ENCODE data around the gene ARFGAP3.

The ARFGAP3 gene

DNA sequence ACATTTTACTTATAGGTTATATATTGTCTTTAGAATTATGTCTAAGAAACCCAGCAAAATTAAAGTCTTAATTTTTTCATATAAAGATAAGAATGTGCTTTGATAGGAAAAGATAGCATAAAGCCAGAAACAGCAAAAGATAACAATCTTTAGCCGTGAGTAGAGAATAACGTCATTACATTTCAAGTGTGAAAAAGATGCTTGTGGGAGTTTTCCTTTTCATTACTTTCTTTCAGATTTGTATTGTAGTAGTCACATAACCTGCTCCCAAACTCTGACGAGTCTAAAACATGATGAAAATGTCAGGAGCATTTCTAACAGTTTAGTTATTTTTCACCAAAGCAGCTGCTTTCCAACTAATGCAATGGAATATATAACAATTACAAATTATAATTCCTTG, 31.3 kb downstream of the ARFGAP3 start:
- Histone ChIP-seq H3K4me1 (ENCODE audit: control insufficient read depth, insufficient read depth, low read length) (no peaks in the 10 kb centered on the region), H3K36me3 (ENCODE audit: control insufficient read depth in 2 of 2, insufficient read depth in 1 of 2, low read length in 2 of 2) (peaks cover 48 to 77% of the 10 kb centered on the region in 2 experiments), H3K9me3 (ENCODE audit: control insufficient read depth, insufficient read depth, low read depth, low read length) (no peaks in the 10 kb centered on the region), H3K27ac (ENCODE audit: extremely low read depth, low read depth, low read length) (no peak overlapping the region), H3K4me3 (ENCODE audit: low read depth, low read length) (no peak overlapping the region)
- POLR2A ChIA-PET, result no interaction called here
- TF ChIP-seq, protein P1, sequence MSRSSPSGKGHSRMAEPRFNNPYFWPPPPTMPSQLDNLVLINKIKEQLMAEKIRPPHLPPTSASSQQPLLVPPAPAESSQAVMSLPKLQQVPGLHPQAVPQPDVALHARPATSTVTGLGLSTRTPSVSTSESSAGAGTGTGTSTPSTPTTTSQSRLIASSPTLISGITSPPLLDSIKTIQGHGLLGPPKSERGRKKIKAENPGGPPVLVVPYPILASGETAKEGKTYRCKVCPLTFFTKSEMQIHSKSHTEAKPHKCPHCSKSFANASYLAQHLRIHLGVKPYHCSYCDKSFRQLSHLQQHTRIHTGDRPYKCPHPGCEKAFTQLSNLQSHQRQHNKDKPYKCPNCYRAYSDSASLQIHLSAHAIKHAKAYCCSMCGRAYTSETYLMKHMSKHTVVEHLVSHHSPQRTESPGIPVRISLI (tag by site-specific recombination; IDR thresholded peaks at IDR 0.05), result no peak
- TF ChIP-seq ZNF768 (tag by site-specific recombination; IDR thresholded peaks at IDR 0.05) (no peak), ZNF169 (tag by site-specific recombination; IDR thresholded peaks at IDR 0.05) (no peak), ZNF354C (tag by site-specific recombination; IDR thresholded peaks at IDR 0.05; ENCODE audit: borderline replicate concordance, low read depth) (no peak), KLF9 (tag by site-specific recombination; IDR thresholded peaks at IDR 0.05; ENCODE audit: low read depth) (no peak), ZNF146 (tag by site-specific recombination; IDR thresholded peaks at IDR 0.05) (no peak), ZNF426 (tag by site-specific recombination; IDR thresholded peaks at IDR 0.05) (no peak), ZNF341 (tag by site-specific recombination; IDR thresholded peaks at IDR 0.05; ENCODE audit: low read depth) (no peak)
- CTCF ChIA-PET, result interaction anchor here (0.5 to 0.6 kb wide), 3 partner anchors 80 to 243 kb away, joined by 3 to 5 read pairs (median 3); no protein-coding TSS in a partner anchor

DNA sequence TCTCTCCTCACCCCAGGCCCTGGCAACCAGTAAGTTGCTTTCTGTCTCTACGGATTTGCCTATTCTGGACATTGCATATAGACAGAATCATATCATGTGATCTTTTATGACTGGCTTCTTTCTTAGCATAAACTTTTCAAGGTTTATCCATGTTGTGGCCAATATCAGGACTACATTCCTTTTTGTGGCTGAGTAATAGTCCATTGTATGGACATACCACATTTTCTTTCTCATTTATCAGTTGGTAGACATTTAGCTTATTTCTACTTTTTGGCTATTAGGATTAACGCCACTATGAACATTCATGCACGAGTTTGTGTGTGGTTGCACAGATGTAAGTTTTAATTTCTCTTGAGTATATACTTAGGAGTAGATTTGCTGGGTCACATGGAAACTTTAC, 35.7 kb downstream of the ARFGAP3 start:
- TF ChIP-seq ZNF624 (tag by site-specific recombination; IDR thresholded peaks at IDR 0.05), result no peak
- peak; percentile 80 for TF ChIP-seq ZNF146 (tag by site-specific recombination; IDR thresholded peaks at IDR 0.05)
- TF ChIP-seq, protein P2, sequence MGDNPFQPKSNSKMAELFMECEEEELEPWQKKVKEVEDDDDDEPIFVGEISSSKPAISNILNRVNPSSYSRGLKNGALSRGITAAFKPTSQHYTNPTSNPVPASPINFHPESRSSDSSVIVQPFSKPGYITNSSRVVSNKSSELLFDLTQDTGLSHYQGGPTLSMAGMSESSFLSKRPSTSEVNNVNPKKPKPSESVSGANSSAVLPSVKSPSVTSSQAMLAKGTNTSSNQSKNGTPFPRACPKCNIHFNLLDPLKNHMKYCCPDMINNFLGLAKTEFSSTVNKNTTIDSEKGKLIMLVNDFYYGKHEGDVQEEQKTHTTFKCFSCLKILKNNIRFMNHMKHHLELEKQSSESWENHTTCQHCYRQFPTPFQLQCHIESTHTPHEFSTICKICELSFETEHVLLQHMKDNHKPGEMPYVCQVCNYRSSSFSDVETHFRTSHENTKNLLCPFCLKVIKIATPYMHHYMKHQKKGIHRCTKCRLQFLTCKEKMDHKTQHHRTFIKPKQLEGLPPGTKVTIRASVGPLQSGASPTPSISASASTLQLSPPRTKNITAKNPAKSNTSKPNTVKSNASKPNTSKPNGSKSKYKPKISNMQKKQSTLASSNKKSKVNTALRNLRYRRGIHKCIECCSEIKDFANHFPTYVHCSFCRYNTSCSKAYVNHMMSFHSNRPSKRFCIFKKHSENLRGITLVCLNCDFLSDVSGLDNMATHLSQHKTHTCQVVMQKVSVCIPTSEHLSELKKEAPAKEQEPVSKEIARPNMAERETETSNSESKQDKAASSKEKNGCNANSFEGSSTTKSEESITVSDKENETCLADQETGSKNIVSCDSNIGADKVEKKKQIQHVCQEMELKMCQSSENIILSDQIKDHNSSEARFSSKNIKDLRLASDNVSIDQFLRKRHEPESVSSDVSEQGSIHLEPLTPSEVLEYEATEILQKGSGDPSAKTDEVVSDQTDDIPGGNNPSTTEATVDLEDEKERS (tag by site-specific recombination; IDR thresholded peaks at IDR 0.05), result 0 out of 2 replicates have a peak, but pooled peaks have one; percentile 19
- ChIA-PET POLR2A (no interaction called here), CTCF (interaction anchor here (0.5 to 2.5 kb wide), 9 partner anchors 10 to 138 kb away, joined by 3 to 15 read pairs (median 5); no protein-coding TSS in a partner anchor)
- Histone ChIP-seq H3K4me1 (ENCODE audit: control insufficient read depth, insufficient read depth, low read length) (no peaks in the 10 kb centered on the region), H3K27ac (ENCODE audit: extremely low read depth, low read depth, low read length) (no peak overlapping the region), H3K36me3 (ENCODE audit: control insufficient read depth in 2 of 2, insufficient read depth in 1 of 2, low read length in 2 of 2) (peaks cover 31 to 53% of the 10 kb centered on the region in 2 experiments), H3K4me3 (ENCODE audit: low read depth, low read length) (no peak overlapping the region), H3K9me3 (ENCODE audit: control insufficient read depth, insufficient read depth, low read depth, low read length) (no peaks in the 10 kb centered on the region)

DNA sequence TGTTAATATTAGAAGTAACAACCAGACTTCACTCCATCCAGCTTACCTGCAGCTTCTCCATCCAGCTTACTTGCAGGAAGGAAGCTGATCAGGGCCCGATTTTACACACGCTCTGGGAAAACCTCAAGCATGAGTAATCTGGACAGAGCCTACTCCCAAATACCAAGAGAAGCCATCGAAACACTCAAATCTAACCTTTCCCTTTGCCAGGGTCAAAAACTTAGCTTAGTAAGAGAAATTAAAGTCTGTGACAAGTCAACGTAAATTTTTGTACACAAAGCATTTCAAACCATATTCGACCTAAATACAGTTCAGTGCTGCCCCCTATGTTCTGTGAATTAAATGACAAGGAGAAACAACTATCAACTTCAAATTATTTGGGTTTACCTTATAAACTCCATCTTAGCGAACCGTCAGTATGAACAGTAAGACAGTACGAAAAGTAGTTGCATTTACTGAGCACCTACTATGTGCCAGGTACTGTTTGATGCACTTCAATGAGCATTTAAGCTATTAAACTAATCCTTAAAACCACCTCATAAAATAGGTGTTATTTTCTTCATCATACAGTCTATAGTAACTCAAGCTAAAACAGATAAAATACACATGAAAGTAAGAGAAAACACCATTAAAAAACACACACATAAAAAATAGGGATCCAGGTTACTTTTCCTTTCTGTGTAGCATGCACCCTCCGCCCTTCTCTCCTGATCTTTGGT, 36.9 kb downstream of the ARFGAP3 start:
- ChIA-PET CTCF (interaction anchor here (0.6 to 2.5 kb wide), 32 partner anchors 9 to 394 kb away, joined by 3 to 15 read pairs (median 4); no protein-coding TSS in a partner anchor), POLR2A (interaction anchor here (0.6 kb wide), 1 partner anchor 204 kb away, joined by 3 read pairs; no protein-coding TSS in a partner anchor)
- Histone ChIP-seq H3K4me1 (ENCODE audit: control insufficient read depth, insufficient read depth, low read length) (no peaks in the 10 kb centered on the region), H3K9me3 (ENCODE audit: control insufficient read depth, insufficient read depth, low read depth, low read length) (no peaks in the 10 kb centered on the region), H3K27ac (ENCODE audit: extremely low read depth, low read depth, low read length) (no peak overlapping the region), H3K36me3 (ENCODE audit: control insufficient read depth in 2 of 2, insufficient read depth in 1 of 2, low read length in 2 of 2) (peaks cover 27 to 51% of the 10 kb centered on the region in 2 experiments), H3K4me3 (ENCODE audit: low read depth, low read length) (no peak overlapping the region)
- TF ChIP-seq ZNF155 (tag by site-specific recombination; IDR thresholded peaks at IDR 0.05) (no peak), ZNF184 (tag by site-specific recombination; IDR thresholded peaks at IDR 0.05) (no peak), OVOL3 (tag by site-specific recombination; IDR thresholded peaks at IDR 0.05) (no peak), ZNF223 (tag by site-specific recombination; IDR thresholded peaks at IDR 0.05) (no peak), ZNF654 (tag by site-specific recombination; IDR thresholded peaks at IDR 0.05; ENCODE audit: low read depth) (peak; percentile 45), ZNF664 (tag by site-specific recombination; IDR thresholded peaks at IDR 0.05) (peak; percentile 18; the same call in 1 of the 2 replicates), ZNF555 (tag by site-specific recombination; conservative IDR thresholded peaks at IDR 0.05) (no peak)
